SIG-M5 treated with dmso at 0.1 percent for 504 hours (cell line): Measurements from ENCODE around the gene CNOT4.
A peak's percentile ranks its signal among the peaks of the same experiment; 100 is the strongest.
"Not testable (repeated sequence)": the region's sequence is repeated elsewhere in the genome, so short reads cannot be mapped to it uniquely, and the experiment has no call there.

ENCODE experiments used
- DNase-seq: peaks from one replicate; lab custom pipeline; 2025; ENCODE audit not compliant: unreplicated experiment; lab: John Stamatoyannopoulos, UW

The CNOT4 gene

GRCh38 chr7:135333200-135333599 lies 176.7 kb downstream of the CNOT4 start:
- DNase-seq = no peak

DNA sequence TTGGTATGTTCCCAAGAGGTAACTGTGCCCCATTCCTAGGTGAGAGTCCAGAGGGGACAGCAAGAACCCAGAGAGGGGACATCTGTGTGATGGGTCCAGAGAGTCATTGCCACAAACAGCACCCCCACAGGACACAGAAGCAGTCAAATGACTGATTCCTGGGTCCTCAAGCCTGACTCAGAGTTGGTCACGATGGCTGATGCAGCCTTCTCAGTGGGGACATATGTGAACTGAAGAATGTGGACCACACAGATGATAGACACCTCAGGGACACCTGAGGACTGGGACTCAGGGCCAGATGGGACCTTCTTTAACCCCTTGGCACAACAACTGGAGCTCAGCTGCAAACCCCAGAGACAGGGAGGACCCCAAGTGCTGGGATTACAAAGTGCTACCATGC lies 179.8 kb downstream of the CNOT4 start:
- no peak for DNase-seq

- DNase-seq = no peak
Observed at GRCh38 chr7:135328526-135328925, 181.4 kb downstream of the CNOT4 start.

DNA sequence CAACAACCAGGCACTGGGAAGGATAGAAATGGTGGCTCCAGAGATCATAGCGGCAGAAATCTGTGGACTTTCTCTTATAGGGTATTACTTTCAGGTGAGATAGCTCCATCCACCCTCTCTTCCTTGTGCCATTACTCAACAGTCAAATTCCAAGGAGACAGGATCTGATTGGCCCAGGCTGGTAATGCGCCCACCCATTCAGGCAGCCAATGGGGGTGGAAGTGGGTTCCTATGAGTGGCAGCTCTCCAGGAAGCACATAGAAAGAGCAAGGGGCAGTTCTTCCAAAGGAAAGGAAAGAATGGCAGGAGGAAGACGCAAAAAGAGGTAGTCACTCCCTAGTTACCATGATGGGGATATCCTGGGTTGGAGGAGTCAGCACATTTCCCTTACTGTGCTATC lies 181.8 kb downstream of the CNOT4 start:
- DNase-seq = no peak

- DNase-seq = no peak
Observed at GRCh38 chr7:135327458-135327857, 182.4 kb downstream of the CNOT4 start.

DNA sequence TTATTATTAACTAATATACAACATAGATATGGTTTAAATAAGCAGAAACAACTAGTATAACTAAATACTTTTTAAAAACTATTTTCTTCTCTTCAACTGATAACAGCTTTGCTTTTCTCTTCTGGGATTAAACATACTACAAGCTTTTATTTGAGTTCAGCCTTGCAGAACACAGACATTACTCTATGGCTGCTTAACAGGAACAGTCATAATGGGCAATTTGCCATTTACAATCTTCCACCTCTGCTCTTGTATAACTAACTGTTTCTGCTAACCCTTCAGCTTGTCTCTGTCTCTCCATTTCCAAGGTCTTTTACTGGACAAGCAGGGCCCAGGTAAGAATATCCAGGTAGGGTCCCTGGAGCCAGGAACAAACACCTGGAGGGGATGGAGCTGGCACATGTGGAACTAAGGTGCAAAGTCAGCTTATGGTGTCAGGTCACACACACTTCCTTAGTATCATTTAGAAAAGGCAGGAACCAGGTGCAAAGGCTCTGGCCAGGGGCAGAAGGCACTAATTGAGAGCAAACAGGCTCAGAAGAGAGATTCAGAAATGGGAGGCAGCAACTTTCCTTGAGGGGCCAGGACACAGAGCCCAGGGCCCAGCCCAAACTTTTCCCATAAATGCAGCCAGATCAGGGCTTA lies 183.1 kb downstream of the CNOT4 start:
- no peak for DNase-seq

- no peak for DNase-seq
Observed at GRCh38 chr7:135322571-135323340, 187.1 kb downstream of the CNOT4 start.

- peak; percentile 32 for DNase-seq
Observed at GRCh38 chr7:135321556-135321955, 188.3 kb downstream of the CNOT4 start.

DNA sequence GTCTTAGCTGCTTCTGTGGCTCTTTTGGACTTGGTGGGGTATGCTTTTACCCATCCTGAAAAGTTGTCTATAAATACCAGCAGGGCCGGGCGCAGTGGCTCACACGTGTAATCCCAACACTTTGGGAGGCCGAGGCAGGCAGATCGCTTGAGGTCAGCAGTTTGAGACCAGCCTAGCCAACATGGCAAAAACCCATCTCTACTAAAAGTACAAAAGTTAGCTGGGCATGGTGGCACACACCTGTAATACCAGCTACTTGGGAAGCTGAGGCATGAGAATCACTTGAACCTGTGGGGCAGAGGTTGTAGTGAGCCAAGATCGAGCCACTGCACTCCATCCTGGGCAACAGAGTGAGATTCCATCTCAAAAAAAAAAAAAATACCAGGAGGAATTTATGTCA lies 188.9 kb downstream of the CNOT4 start:
- not testable (repeated sequence) for DNase-seq

DNA sequence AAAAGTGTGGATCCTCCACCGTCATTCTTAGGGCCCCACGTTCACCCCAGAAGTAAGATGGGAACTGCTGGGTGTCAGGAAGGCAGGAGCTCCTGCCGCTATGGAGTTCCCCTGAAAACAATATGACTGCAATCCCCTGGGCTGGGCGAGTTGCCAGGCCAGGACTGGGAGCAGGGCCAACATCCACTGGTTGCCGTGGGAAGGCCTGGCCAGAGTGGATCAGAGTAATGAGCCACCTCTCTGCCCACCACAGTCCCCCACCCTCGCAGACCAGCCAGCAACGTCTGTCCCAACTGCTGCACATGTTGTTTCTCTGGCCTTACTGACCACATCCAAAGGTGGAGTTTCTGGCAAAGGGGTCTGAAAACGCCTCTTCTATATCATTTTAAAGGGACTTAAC lies 189.6 kb downstream of the CNOT4 start:
- no peak for DNase-seq

- DNase-seq = no peak
Observed at GRCh38 chr7:135317676-135318325, 192.1 kb downstream of the CNOT4 start.

DNA sequence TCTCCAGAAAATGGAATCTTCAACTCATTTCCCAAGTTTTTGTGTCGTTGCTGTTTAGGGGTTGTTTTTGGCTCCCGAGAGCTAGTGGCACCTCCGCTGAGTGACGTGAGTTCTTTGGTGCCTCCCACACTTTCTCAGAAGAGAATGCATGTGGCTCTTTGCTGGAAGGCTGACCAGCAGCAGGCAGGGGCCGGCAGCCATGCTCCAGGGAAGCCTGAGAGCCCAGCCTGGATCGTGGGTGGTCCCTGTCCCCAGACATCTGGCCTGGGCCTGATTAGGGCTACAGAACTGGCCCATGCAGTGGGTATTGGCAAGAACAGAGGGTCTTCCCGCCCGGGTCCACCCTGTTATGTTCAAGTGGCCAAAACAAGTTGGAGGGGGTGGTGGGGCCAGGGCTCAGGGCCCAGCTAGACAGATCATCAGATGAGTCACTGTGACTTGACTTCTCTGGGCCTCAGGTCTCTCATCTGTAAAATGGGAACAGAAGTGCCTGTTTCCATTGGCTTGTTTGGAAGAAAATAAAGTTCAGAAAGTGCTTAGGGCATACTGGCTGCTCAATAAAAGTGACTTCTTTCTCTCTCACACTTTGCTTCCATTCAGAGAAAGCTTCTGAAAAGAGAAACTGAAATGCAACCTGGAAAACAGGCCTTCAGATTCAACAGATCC lies 193.1 kb downstream of the CNOT4 start:
- no peak for DNase-seq

DNA sequence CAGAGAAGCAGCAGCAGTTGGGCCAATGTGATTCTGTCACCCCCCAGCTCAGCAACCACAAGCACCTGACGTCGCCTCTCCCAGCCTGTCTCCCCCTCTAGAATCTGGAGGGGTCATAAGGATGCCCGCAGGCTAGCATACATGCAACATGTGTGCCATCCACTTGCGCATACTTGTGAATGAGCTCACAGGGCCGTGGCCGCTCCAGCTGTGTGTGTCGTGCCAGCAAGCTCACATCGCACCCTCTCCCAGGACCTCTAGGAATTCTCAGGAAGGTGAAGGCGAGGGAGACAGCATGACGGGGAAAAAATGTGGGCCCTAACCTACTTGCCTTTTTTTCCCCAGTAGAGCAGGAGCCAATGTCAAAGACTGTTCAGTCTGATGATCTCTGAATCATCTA lies 195.9 kb downstream of the CNOT4 start:
- no peak for DNase-seq
